SHP77 treated with DMSO at 0.1 percent for 48 hours (cell line): ENCODE measurements around the gene TMEM81.

ENCODE experiments used
- DNase-seq: peaks from one replicate; lab custom pipeline; 2025; lab: John Stamatoyannopoulos, UW

The TMEM81 gene

DNA sequence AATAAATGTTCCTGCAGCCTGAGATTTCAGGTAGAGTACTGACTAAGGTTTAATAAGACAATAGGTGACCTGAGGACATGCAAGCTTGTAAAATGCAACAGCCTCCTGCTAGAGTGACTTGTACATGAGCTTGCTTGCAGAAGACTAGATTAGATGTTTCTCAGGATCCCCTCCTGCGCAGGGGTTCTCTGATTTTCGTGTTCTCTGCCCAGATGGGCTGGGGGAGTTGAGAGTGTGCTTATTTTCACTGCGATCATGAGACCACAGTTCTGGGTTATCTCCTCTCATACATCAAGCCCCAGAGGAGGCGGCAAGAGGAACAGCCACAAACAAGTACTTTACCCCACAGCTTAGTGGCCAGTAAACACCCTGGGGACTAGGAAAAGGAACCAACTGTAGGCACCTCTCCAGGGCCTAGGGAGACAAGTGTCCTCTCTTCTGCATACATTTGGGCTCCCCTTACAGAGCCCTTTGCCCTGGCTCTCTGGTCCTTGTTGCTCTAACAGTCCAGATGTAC, 8.0 kb downstream of the TMEM81 start:
- DNase-seq = no peak

DNA sequence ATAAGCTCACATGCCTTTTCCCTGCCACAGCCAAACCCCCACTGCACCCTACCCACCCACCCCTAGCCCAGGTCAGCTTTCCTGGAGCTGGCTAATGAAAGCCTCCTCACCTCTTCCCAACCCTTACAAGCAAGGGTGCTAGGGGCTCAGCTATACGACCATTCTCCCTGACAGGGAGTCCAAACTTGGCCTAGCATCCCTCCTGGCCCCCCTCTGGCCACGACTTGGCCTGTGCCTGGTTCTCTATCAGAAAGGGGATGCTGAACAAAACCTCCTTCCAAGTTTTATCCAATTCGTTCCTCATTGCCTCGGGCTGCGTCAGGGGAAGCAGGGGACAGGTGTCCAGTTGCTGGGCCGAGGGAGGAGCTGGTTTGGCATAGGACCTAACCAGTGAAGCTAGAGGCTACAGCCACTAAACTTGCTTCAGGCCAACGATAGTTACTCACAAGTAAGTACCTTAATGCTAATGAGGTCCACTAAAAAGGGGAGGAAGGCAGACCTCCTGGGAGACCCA, 8.6 kb downstream of the TMEM81 start:
- no peak for DNase-seq

DNA sequence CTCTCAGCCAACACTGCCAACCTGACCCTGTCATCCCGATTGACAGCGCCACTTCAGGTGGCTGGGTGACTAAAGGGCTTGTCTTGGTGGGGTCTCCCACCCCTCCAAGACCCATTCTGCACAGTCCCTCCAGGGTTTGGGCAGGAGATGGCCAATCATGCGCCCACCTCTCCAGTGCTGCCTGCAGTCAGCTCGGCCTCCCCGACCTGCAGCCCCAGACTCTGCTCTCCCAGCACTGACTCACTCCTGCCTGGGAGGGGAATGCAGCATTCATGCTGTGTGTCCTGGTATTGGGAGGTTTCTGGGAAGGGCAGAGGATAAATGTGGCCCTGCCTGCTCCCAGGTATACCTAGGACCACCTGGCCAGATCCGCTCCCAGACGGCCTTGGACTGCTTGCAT, 9.7 kb downstream of the TMEM81 start:
- no peak for DNase-seq

DNA sequence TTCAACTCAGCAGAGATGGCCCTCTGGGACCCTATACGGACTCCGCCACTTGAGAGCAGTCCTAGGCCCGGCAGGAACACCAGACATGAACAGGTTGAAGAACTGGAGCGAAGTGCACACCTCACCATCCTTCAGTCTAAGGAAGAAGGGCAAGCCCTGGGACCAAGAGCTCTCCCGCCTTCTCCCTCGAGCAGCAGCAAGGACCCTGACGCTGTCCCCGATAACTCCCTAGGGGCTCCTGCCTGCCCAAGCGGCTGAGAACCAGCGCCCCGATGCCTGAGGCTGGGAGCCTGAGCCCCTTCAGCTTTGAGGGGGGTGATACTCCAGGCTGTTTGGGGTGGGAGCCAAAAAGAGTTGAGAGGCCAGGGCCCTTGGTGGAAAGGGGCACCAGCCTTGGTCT, 10.2 kb downstream of the TMEM81 start:
- no peak for DNase-seq

DNA sequence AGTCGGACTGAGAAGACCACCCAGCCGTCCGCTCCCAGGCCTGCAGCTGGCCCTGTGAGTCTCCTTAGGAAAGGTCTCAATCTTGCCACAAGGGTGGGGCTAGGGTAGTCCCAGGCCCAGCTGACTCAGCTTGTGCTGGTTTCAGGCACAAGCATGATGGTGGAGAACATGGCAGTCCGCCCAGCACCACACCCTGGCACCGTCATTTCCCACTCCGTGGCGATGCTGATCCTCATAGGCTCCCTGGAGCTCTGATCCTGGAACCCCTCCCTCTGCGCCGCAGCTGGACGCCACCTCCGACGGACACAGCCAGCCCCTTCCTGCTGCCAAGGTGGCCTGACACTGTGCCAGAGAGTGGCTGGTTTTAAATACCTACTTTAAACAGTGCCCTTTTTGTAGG, 10.7 kb downstream of the TMEM81 start:
- no peak for DNase-seq

DNA sequence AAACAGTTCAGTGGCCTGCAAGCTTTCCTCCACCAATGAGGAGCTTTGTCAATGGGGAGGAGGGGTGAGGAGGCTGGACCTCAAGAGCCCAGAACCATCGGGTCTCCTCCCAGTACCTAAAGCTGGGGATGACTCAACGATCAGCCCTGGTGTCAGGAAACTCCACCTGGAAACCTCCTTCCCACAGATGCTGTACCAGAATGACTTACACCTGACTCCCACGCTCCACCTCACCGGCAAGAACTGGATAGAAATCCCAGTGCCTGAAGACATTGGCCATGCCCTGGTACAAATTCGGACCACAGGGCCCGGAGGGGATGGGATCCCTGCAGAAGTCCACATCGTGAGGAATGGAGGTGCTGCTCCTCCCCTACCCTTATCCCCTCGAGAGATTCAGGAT, 11.4 kb downstream of the TMEM81 start:
- DNase-seq = no peak

- no peak for DNase-seq
Measured at GRCh38 chr1:205072286-205072685, 12.0 kb downstream of the TMEM81 start.

GRCh38 chr1:205071801-205072200, 12.5 kb downstream of the TMEM81 start:
- no peak for DNase-seq

GRCh38 chr1:205071028-205071409, 13.2 kb downstream of the TMEM81 start:
- DNase-seq = no peak

GRCh38 chr1:205069371-205070125, 14.7 kb downstream of the TMEM81 start:
- DNase-seq = no peak

GRCh38 chr1:205068457-205069040, 15.7 kb downstream of the TMEM81 start:
- no peak for DNase-seq

DNA sequence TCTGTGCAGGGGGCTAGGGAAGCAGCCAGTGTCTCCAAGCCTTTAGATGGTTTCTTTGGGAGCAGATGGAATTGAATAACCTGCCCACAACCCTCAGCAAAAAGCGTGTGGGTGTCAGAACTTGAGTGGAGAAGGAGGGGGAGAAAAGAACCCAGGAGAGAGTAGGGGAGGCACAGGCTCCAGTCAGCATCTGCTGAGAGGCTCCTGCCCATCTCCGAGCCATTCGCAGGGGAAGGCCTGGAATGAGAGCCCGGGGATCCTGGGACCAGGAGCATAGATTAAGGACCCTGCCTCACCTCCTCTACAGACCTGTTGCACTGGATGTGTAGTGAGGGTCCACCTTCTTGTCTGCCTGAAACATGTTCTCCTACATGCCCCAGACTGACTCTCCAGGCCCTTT, 16.3 kb downstream of the TMEM81 start:
- DNase-seq = no peak

- no peak for DNase-seq
Measured at GRCh38 chr1:205067031-205067430, 17.2 kb downstream of the TMEM81 start.

- no peak for DNase-seq
Measured at GRCh38 chr1:205066141-205066818, 18.0 kb downstream of the TMEM81 start.

- no peak for DNase-seq
Measured at GRCh38 chr1:205065666-205066065, 18.6 kb downstream of the TMEM81 start.

DNA sequence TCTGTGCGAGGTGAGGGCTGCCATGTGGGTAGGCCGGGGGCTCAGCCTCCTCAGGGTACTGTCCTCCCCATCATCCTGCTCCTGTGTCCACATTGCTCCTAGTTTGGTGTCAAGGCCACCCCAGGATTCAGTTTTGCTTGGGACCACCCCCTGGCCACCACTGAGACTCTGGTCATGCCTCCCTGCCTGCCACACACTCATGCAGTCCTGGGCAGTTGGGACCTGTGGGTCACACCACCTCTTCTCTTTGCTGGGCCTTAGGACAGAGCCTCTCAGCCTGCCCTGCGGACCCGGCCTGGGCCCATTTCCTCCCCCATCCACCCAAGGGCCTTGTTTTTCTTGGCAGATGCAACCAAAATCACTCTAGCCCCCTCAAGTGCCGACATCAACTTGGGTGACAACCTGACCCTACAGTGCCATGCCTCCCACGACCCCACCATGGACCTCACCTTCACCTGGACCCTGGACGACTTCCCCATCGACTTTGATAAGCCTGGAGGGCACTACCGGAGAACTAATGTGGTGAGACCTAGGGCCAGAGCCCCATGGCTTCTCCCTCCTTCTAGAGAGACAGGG, 19.4 kb downstream of the TMEM81 start:
- no peak for DNase-seq

DNA sequence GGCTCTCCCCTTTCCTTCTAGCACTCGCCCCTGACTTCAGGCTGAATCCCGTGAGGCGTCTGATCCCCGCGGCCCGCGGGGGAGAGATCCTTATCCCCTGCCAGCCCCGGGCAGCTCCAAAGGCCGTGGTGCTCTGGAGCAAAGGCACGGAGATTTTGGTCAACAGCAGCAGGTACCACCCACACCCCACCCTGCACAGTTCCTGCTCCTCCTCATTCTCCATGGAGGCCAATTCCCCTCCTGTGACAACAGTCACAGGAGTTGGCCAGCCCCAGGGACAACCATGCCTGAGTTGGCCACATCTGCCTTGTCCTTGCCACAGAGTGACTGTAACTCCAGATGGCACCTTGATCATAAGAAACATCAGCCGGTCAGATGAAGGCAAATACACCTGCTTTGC, 20.0 kb downstream of the TMEM81 start:
- no peak for DNase-seq

- DNase-seq = no peak
Measured at GRCh38 chr1:205062895-205063294, 21.4 kb downstream of the TMEM81 start.

GRCh38 chr1:205062319-205062718, 21.9 kb downstream of the TMEM81 start:
- DNase-seq = no peak

- DNase-seq = peak; percentile 17
Measured at GRCh38 chr1:205061665-205062069, 22.6 kb downstream of the TMEM81 start.

DNA sequence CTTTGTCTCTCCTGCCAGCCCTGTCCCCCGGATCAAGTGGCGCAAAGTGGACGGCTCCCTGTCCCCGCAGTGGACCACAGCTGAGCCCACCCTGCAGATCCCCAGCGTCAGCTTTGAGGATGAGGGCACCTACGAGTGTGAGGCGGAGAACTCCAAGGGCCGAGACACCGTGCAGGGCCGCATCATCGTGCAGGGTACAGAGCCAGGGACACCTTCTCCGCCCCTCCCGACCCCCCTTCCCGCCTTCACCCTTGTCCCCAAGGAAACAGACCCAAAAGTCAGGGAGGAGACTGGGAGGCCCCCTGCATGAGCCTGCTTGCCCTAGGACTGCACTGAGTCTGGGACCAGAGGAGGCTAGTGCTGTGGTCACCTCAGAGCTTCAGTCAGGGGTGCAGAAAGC, 23.0 kb downstream of the TMEM81 start:
- DNase-seq = no peak

DNA sequence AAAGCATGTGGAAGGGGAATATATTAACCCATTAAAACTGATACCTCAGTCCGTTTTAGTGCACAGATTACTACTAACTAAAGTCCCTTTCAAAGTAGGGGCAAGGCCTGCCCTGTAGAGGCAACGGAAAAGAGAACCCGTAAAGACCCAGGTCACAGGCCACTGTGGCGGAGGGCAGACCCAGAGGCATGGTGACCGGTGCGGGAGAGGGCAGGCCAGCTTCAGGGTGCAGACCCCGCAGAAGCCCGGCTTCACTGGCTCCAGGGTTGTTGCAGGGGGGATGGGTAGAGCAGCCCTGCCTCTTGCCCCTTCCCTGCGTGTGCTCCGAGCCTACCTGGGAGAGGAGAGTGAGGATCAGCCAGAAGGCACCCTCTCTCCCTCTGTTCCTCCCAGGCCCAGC, 23.5 kb downstream of the TMEM81 start:
- DNase-seq = no peak

GRCh38 chr1:205059660-205060059, 24.6 kb downstream of the TMEM81 start:
- DNase-seq = no peak
